CD4-positive, alpha-beta T cell (primary cell): ENCODE data around the gene MTX1. TPM values are rescaled to one million over a fixed set of nuclear protein-coding genes. Genes with fewer than 3 reads are reported as not detected.

Experiments used
- ATAC-seq: fragments of 200-7000 bp; cut with Tn5 transposase; one replicate; pipeline ENCODE4 v1.10.0; 2022; ENCODE audit warnings: mild to moderate bottlenecking; ENCODE audit not compliant: poor library complexity
- CTCF ChIA-PET: fragments of 350-600 bp; sonication (Branson Sonifier 250); formaldehyde crosslinking; loops from one replicate; lab custom pipeline; 2021; ENCODE audit warnings: antibody characterized with exemption, inconsistent platforms; lab: Charles Lee
- POLR2A ChIA-PET: fragments of 350-600 bp; sonication (Branson Sonifier 250); formaldehyde crosslinking; loops from one replicate; lab custom pipeline; 2021; ENCODE audit warnings: antibody characterized with exemption, inconsistent platforms; lab: Charles Lee
- DNase-seq, 14 experiments: peaks; one replicate each; pipeline ENCODE4 v3.0.0-alpha.2; 2013 to 2020; ENCODE audit warnings: mixed read lengths in 2 of 14
- H3K27ac ChIP-seq, 2 donors: one replicate each; pipeline versions ENCODE4 v1.5.1 to v1.7.0; 2013; ENCODE audit warnings: low read length in 2 of 2, low read depth in 1 of 2, mild to moderate bottlenecking in 1 of 2
- H3K27me3 ChIP-seq, 2 experiments: 1 replicate in 1 of 2; 2 replicates in 1 of 2; pipeline versions ENCODE4 v1.6.1 to v1.7.0; 2013; ENCODE audit warnings: low read length in 2 of 2, control low read depth in 1 of 2, mild to moderate bottlenecking in 1 of 2, moderate library complexity in 1 of 2; ENCODE audit not compliant: insufficient read depth in 2 of 2, control insufficient read depth in 1 of 2
- H3K36me3 ChIP-seq: one replicate; pipeline ENCODE4 v1.6.1; 2013; ENCODE audit warnings: low read length, control low read depth; ENCODE audit not compliant: insufficient read depth
- H3K4me1 ChIP-seq: one replicate; pipeline ENCODE4 v1.6.1; 2013; ENCODE audit warnings: low read length, control low read depth; ENCODE audit not compliant: insufficient read depth
- H3K4me3 ChIP-seq: one replicate; pipeline ENCODE4 v1.5.1; 2013; ENCODE audit warnings: mild to moderate bottlenecking, low read length, moderate library complexity
- H3K9me3 ChIP-seq, 2 experiments: 1 replicate in 1 of 2; 2 replicates in 1 of 2; pipeline versions ENCODE4 v1.6.1 to v1.7.0; 2013; ENCODE audit warnings: low read length in 2 of 2, mild to moderate bottlenecking in 2 of 2, control low read depth in 1 of 2, moderate library complexity in 1 of 2; ENCODE audit not compliant: control insufficient read depth in 1 of 2, insufficient read depth in 1 of 2
- H3K27ac Mint-ChIP-seq: one replicate; pipeline ENCODE4 v1.8.0; 2020; ENCODE audit warnings: mixed read lengths
- H3K27me3 Mint-ChIP-seq: one replicate; pipeline ENCODE4 v1.8.0; 2021; ENCODE audit warnings: mixed read lengths
- H3K36me3 Mint-ChIP-seq: one replicate; pipeline ENCODE4 v1.8.0; 2021; ENCODE audit warnings: low read depth, mixed read lengths
- H3K4me1 Mint-ChIP-seq: one replicate; pipeline ENCODE4 v1.8.0; 2021; ENCODE audit warnings: low read depth, mixed read lengths
- H3K4me3 Mint-ChIP-seq: one replicate; pipeline ENCODE4 v1.8.0; 2020; ENCODE audit warnings: mild to moderate bottlenecking, mixed read lengths
- H3K9me3 Mint-ChIP-seq: one replicate; pipeline ENCODE4 v1.8.0; 2020; ENCODE audit warnings: mixed read lengths
- CTCF ChIP-seq: fragments of 200-600 bp; IDR thresholded peaks from one replicate; pipeline ENCODE4 v1.8.0; 2022; ENCODE audit warnings: antibody characterized with exemption, mild to moderate bottlenecking
- intact Hi-C, 2 experiments: fragments of 100-400 bp; cut with DNase I in 1 of 2; cut with micrococcal nuclease in 1 of 2; formaldehyde crosslinking; loops; one replicate each; pipeline versions ENCODE4 v1.15.1 to v1.9.0; 2023 to 2025; cut with DNase I, micrococcal nuclease
- total RNA-seq, 174 experiments: library from RNA in 2 of 174; stranded (reverse) in 2 of 174; gene quantifications; one replicate each; pipeline ENCODE4 v1.2.3 and lab custom pipeline; 2021 to 2026

Gene MTX1
- total RNA-seq, 2 experiments from 2014 or later = 19.9 to 20.7 TPM

- Histone ChIP-seq H3K9me3 (no peaks in the 10 kb centered on the region), H3K36me3 (peaks cover 23% of the 10 kb centered on the region), H3K4me1 (peaks cover 42% of the 10 kb centered on the region), H3K27me3 (no peaks in the 10 kb centered on the region), H3K4me3 (no peak overlapping the region), H3K27ac (no peak overlapping the region)
- ChIA-PET CTCF (no interaction called here), POLR2A (interaction anchor here (5.3 kb wide), 1 partner anchor 67 kb away, joined by 51 read pairs; the partner anchor contains the start of gene RUSC1)
- ATAC-seq (no peak), DNase-seq (no peak)
- TF ChIP-seq CTCF = no peak
- Mint-ChIP-seq H3K27ac (peak overlapping the region; percentile 49), H3K9me3 (no peaks in the 10 kb centered on the region), H3K4me1 (peaks cover 40% of the 10 kb centered on the region), H3K27me3 (no peaks in the 10 kb centered on the region), H3K36me3 (peaks cover 26% of the 10 kb centered on the region), H3K4me3 (peak overlapping the region; percentile 84)
- intact Hi-C loops = loop anchor here in 1 of 2 experiments (2.0 to 10.0 kb wide), 2 partner anchors 19 to 251 kb away; partner anchors contain the start of gene CLK2
Observed at GRCh38 chr1:155253797-155254196, 45.3 kb downstream of the MTX1 start.

DNA sequence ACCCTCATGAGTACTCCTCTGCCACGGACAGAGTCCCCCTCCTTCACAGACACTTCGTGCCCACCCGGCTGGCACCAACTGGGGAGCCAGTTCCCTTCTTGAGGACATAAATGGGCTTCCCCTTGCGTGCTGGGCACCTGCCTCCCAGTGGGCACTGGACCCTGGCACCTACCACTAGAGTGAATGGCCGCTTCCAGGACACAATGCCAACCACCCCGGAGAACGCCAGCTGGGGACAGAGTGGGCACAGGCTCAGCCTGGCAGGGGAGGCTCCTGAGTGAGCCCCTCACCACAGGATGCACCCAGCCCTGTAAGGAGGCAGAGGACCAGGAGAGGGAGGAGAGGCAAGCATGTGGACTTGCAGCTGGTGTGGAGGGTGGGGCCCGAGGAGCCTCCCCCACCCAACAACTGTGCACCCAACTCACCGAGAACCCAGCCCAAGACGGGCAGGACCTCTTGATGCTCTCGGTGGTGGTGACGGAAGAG lies 45.8 kb downstream of the MTX1 start:
- Histone ChIP-seq H3K36me3 (peaks cover 28% of the 10 kb centered on the region), H3K9me3 (no peaks in the 10 kb centered on the region), H3K27ac (no peak overlapping the region), H3K27me3 (no peaks in the 10 kb centered on the region), H3K4me3 (peak overlapping the region; percentile 71), H3K4me1 (peaks cover 42% of the 10 kb centered on the region)
- intact Hi-C loops = loop anchor here in 1 of 2 experiments (2.0 to 10.0 kb wide), 2 partner anchors 19 to 251 kb away; partner anchors contain the start of gene CLK2
- no peak for TF ChIP-seq CTCF
- Mint-ChIP-seq H3K36me3 (peaks cover 28% of the 10 kb centered on the region), H3K4me1 (peaks cover 40% of the 10 kb centered on the region), H3K27me3 (no peaks in the 10 kb centered on the region), H3K4me3 (peak overlapping the region; percentile 84), H3K9me3 (no peaks in the 10 kb centered on the region), H3K27ac (peak overlapping the region; percentile 49)
- ATAC-seq = no peak
- POLR2A ChIA-PET = interaction anchor here (0.6 to 5.3 kb wide), 3 partner anchors 10 to 664 kb away, joined by 3 to 51 read pairs (median 9); partner anchors contain the start of gene RUSC1
- CTCF ChIA-PET = no interaction called here
- peak in 1 of 14 experiments; percentile 39 for DNase-seq

GRCh38 chr1:155254714-155255242 lies 46.3 kb downstream of the MTX1 start:
- Mint-ChIP-seq H3K27ac (no peak overlapping the region), H3K4me3 (peak overlapping the region; percentile 84), H3K27me3 (no peaks in the 10 kb centered on the region), H3K9me3 (no peaks in the 10 kb centered on the region), H3K4me1 (peaks cover 40% of the 10 kb centered on the region), H3K36me3 (peaks cover 31% of the 10 kb centered on the region)
- H3K27ac ChIP-seq = no peak overlapping the region
- ChIA-PET POLR2A (interaction anchor here (0.6 to 1.8 kb wide), 4 partner anchors 11 to 664 kb away, joined by 3 to 9 read pairs (median 4); partner anchors contain the start of gene RUSC1), CTCF (interaction anchor here (1.1 kb wide), 1 partner anchor 67 kb away, joined by 4 read pairs; no protein-coding TSS in a partner anchor)
- DNase-seq (peak in 1 of 14 experiments; percentile 5), ATAC-seq (no peak)
- no peak for TF ChIP-seq CTCF
- no peaks in the 10 kb centered on the region for H3K27me3 ChIP-seq
- H3K4me1 ChIP-seq = peaks cover 42% of the 10 kb centered on the region
- H3K9me3 ChIP-seq = no peaks in the 10 kb centered on the region
- peaks cover 32% of the 10 kb centered on the region for H3K36me3 ChIP-seq
- intact Hi-C loops = loop anchor here in 1 of 2 experiments (2.0 to 10.0 kb wide), 2 partner anchors 18 to 250 kb away; partner anchors contain the start of gene CLK2
- peak overlapping the region; percentile 71 for H3K4me3 ChIP-seq
